C4-2B (cell line): ENCODE results near the gene TRABD2A.

Source experiments
- CTCF ChIP-seq: fragments of 450-650 bp; conservative IDR thresholded peaks from 2 replicates; pipeline ENCODE4 v1.5.1; 2017; ENCODE audit warnings: mild to moderate bottlenecking
- ZFX ChIP-seq: fragments of 450-650 bp; IDR thresholded peaks from 2 replicates; pipeline ENCODE4 v1.6.1; 2017

GRCh38 chr2:84778911-84779690 lies 101.8 kb downstream of the TRABD2A start:
- TF ChIP-seq CTCF (no peak), ZFX (no peak)
